ENCODE data around the gene TCF25.

The TCF25 gene

DNA sequence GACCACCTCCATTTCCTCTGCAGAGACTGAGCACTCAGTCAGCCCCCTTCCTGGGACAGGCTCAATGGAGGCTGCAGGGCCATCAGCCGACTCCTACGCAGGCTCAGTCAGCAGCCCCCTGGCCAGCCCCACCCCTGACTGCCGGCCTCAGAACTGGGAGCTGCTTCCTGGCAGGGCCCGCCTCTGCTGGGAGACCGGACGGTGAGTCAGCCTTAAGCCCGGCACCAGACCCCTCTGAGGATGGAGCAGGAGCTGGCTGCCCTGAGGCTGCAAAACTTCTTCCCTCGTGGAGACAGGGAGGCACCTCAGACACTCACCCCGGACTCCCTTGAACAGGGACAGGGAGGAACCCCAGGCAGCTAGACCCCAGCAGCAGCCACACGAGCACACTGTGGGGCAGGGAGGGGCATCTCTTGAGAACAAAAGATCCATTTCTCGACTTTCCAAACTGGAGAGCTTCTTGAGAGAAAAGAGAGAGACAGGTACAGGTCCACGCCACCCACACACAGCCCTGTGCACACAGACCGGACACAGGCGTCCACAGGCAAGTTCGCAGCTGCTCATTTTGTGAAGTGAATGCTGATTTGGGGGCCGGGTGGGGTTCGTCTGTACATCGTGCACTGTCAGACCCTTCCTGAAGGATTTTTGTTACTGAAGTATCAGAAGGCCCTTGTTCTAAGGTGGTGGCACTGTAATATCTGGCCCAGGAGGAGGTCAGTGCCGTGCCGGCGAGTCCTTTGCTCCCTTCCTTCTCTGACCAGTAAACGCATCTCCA, 48.5 kb downstream of the TCF25 start:
- peak overlapping the region; percentile 95 for H3K4me2 ChIP-seq (ENCODE audit: low read depth, low read length, poor library complexity, severe bottlenecking)
- no peaks in the 10 kb centered on the region for H3K9me2 ChIP-seq (replicated peaks; ENCODE audit: low read depth, low read length)
- H3K27me3 ChIP-seq (ENCODE audit: insufficient read depth, low read length, poor library complexity, severe bottlenecking), result no peaks in the 10 kb centered on the region
- H2AFZ ChIP-seq (ENCODE audit: low read length), result no peak overlapping the region
- H3K36me3 ChIP-seq (ENCODE audit: insufficient read depth, low read length), result no peaks in the 10 kb centered on the region
- peaks cover 40% of the 10 kb centered on the region for H3K4me1 ChIP-seq (ENCODE audit: insufficient read depth, low read length, poor library complexity, severe bottlenecking)
- H3K4me3 ChIP-seq (ENCODE audit: low read length, poor library complexity, severe bottlenecking), result peak overlapping the region; percentile 81
- no peaks in the 10 kb centered on the region for H3F3A ChIP-seq (ENCODE audit: low read depth)
- H3K9ac ChIP-seq (ENCODE audit: low read depth, low read length, poor library complexity, severe bottlenecking), result peak overlapping the region; percentile 73
- no peaks in the 10 kb centered on the region for H4K20me1 ChIP-seq (ENCODE audit: insufficient read depth, low read length, poor library complexity, severe bottlenecking)
- peaks cover 18% of the 10 kb centered on the region; the same call in 1 of the 2 replicates for H3K79me2 ChIP-seq (ENCODE audit: insufficient read depth, low read length)
- H3K9me3 ChIP-seq (ENCODE audit: insufficient read depth, low read depth, low read length), result no peaks in the 10 kb centered on the region
- no peak for TF ChIP-seq EZH2phosphoT487 (IDR thresholded peaks at IDR 0.05; ENCODE audit: borderline replicate concordance)
- TF ChIP-seq, protein P1, sequence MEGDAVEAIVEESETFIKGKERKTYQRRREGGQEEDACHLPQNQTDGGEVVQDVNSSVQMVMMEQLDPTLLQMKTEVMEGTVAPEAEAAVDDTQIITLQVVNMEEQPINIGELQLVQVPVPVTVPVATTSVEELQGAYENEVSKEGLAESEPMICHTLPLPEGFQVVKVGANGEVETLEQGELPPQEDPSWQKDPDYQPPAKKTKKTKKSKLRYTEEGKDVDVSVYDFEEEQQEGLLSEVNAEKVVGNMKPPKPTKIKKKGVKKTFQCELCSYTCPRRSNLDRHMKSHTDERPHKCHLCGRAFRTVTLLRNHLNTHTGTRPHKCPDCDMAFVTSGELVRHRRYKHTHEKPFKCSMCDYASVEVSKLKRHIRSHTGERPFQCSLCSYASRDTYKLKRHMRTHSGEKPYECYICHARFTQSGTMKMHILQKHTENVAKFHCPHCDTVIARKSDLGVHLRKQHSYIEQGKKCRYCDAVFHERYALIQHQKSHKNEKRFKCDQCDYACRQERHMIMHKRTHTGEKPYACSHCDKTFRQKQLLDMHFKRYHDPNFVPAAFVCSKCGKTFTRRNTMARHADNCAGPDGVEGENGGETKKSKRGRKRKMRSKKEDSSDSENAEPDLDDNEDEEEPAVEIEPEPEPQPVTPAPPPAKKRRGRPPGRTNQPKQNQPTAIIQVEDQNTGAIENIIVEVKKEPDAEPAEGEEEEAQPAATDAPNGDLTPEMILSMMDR (conservative IDR thresholded peaks at IDR 0.05; ENCODE audit: low read length), result no peak

DNA sequence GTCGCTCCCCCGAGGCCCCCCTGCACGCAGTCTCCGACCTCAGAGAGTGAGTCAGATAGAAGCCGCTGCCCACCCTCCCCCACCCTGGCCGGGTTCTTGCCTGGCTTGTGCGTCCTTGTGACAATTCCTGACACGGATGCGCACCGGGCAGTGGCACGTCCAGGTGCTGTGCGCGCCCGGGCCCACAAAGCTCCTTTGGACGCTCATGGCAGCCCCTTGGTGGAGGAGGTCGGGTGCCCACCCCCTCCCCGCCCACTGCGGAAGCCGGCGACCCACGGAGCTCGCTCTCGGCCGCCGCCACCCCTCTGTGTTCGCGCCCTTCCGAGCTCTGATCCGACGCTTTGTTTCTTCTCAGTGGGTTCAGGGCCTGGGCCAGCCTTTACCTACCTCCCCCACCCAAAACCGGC, 49.1 kb downstream of the TCF25 start:
- Histone ChIP-seq H3K27me3 (ENCODE audit: insufficient read depth, low read length, poor library complexity, severe bottlenecking) (no peaks in the 10 kb centered on the region), H4K20me1 (ENCODE audit: insufficient read depth, low read length, poor library complexity, severe bottlenecking) (no peaks in the 10 kb centered on the region), H3K36me3 (ENCODE audit: insufficient read depth, low read length) (no peaks in the 10 kb centered on the region), H3K9ac (ENCODE audit: low read depth, low read length, poor library complexity, severe bottlenecking) (peak overlapping the region; percentile 73), H3K4me3 (ENCODE audit: low read length, poor library complexity, severe bottlenecking) (peak overlapping the region; percentile 81), H3K4me2 (ENCODE audit: low read depth, low read length, poor library complexity, severe bottlenecking) (peak overlapping the region; percentile 95), H3K9me3 (ENCODE audit: insufficient read depth, low read depth, low read length) (no peaks in the 10 kb centered on the region), H3K9me2 (replicated peaks; ENCODE audit: low read depth, low read length) (no peaks in the 10 kb centered on the region), H2AFZ (ENCODE audit: low read length) (no peak overlapping the region), H3K4me1 (ENCODE audit: insufficient read depth, low read length, poor library complexity, severe bottlenecking) (peaks cover 37% of the 10 kb centered on the region), H3K79me2 (ENCODE audit: insufficient read depth, low read length) (peaks cover 18% of the 10 kb centered on the region; the same call in 1 of the 2 replicates), H3F3A (ENCODE audit: low read depth) (no peaks in the 10 kb centered on the region)
- TF ChIP-seq EZH2phosphoT487 (IDR thresholded peaks at IDR 0.05; ENCODE audit: borderline replicate concordance), result no peak
- TF ChIP-seq, protein P1 (conservative IDR thresholded peaks at IDR 0.05; ENCODE audit: low read length), result no peak

DNA sequence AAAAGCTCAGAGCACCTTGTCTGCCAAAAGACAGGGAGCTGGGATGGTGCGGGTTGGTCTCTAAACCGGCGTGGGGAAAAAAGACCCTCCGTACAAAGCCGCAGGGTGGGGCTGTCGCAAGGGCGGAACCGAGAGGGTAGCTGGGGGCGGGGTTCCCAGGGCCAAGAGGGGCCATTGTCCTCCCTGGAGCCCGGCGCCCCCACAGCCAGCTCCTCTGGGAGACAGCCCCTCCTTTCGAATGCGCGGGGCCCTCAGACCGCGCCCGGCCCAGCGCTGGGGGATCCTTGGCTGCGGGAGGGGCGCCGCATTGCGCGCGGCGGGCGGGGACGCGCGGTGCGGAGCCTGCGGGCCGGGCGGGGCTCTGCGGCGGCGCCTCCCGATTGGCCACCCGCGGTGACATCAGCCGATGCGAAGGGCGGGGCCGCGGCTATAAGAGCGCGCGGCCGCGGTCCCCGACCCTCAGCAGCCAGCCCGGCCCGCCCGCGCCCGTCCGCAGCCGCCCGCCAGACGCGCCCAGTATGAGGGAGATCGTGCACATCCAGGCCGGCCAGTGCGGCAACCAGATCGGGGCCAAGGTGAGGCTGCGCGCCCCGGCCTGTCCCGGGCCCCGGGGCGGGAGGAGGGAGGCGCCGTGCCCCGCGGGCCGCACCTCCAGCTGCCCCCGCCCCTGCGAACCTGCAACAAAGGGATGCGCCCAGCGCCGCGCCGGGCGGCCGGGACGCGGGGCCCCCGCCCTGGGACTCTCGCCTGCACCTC, 49.7 kb downstream of the TCF25 start, which contains the start of gene TUBB3:
Gene TUBB3, plus strand, starts transcription at position 459 of the 756 bp plus-strand sequence. Its CDS starts 60 bp downstream, at position 519.
- Histone ChIP-seq H3K36me3 (ENCODE audit: insufficient read depth, low read length) (no peaks in the 10 kb centered on the region), H2AFZ (ENCODE audit: low read length) (no peak within 1 kb of the TSS), H3K9ac (ENCODE audit: low read depth, low read length, poor library complexity, severe bottlenecking) (peak within 1 kb of the TSS; percentile 73), H3K79me2 (ENCODE audit: insufficient read depth, low read length) (peaks cover 18% of the 10 kb centered on the region; the same call in 1 of the 2 replicates), H3K27me3 (ENCODE audit: insufficient read depth, low read length, poor library complexity, severe bottlenecking) (no peaks in the 10 kb centered on the region), H3K4me2 (ENCODE audit: low read depth, low read length, poor library complexity, severe bottlenecking) (peak within 1 kb of the TSS; percentile 95), H3K9me3 (ENCODE audit: insufficient read depth, low read depth, low read length) (no peaks in the 10 kb centered on the region), H4K20me1 (ENCODE audit: insufficient read depth, low read length, poor library complexity, severe bottlenecking) (no peaks in the 10 kb centered on the region), H3F3A (ENCODE audit: low read depth) (no peaks in the 10 kb centered on the region), H3K4me3 (ENCODE audit: low read length, poor library complexity, severe bottlenecking) (peak within 1 kb of the TSS; percentile 81), H3K4me1 (ENCODE audit: insufficient read depth, low read length, poor library complexity, severe bottlenecking) (peaks cover 34% of the 10 kb centered on the region), H3K9me2 (replicated peaks; ENCODE audit: low read depth, low read length) (no peaks in the 10 kb centered on the region)
- no peak for TF ChIP-seq EZH2phosphoT487 (IDR thresholded peaks at IDR 0.05; ENCODE audit: borderline replicate concordance)
- TF ChIP-seq, protein P1 (conservative IDR thresholded peaks at IDR 0.05; ENCODE audit: low read length), result no peak
